Peyer's patch (tissue), 4 donors: ENCODE measurements around the gene ZNF558. TPM values are rescaled to one million over a fixed set of nuclear protein-coding genes. Genes with fewer than 3 reads are reported as not detected.

Source experiments
- DNase-seq, 3 donors: peaks; one replicate each; pipeline ENCODE4 v3.0.0-alpha.2; 2017 to 2019
- H3K27ac ChIP-seq, 4 donors: fragments of 200-600 bp; sonication (generic); one replicate each; pipeline ENCODE4 v1.5.1; 2016 to 2019
- H3K27me3 ChIP-seq, 2 donors: fragments of 200-600 bp; sonication (generic); one replicate each; pipeline ENCODE4 v1.5.1; 2019
- H3K36me3 ChIP-seq, 3 donors: fragments of 200-600 bp; sonication (generic); one replicate each; pipeline ENCODE4 v1.5.1; 2016 to 2019
- H3K4me1 ChIP-seq, 4 donors: fragments of 200-600 bp; sonication (generic); one replicate each; pipeline ENCODE4 v1.5.1; 2016 to 2019
- H3K4me3 ChIP-seq, 4 donors: fragments of 200-600 bp; sonication (generic); 1 replicate in 3 of 4; 2 replicates in 1 of 4; pipeline ENCODE4 v1.5.1; 2016 to 2019; ENCODE audit warnings: mild to moderate bottlenecking in 1 of 4
- H3K9me3 ChIP-seq, 4 donors: fragments of 200-600 bp; sonication (generic); one replicate each; pipeline ENCODE4 v1.5.1; 2016 to 2019; ENCODE audit warnings: mild to moderate bottlenecking in 1 of 4
- CTCF ChIP-seq, 6 experiments: fragments of 450-650 bp in 4 of 6; fragments of 200-600 bp in 2 of 6; sonication (generic) in 1 of 6; IDR thresholded peaks; one replicate each; pipeline ENCODE4 v1.5.1; 2017 to 2019; ENCODE audit warnings: antibody characterized with exemption in 6 of 6, mild to moderate bottlenecking in 3 of 6, moderate library complexity in 1 of 6
- POLR2A ChIP-seq, 2 donors: fragments of 450-650 bp; IDR thresholded peaks; one replicate each; pipeline ENCODE4 v1.5.1; 2017; ENCODE audit warnings: antibody characterized with exemption in 2 of 2, mild to moderate bottlenecking in 2 of 2, moderate library complexity in 2 of 2
- total RNA-seq, 4 donors: library from RNA; depleted of rRNA; stranded (reverse); fragments of >200 nt; gene quantifications; one replicate each; pipeline ENCODE4 v1.1.0, GENCODE V29; 2016

The ZNF558 gene
- total RNA-seq, 4 donors from 2014 or later = 18.0 to 38.5 (median 30.2) TPM

GRCh38 chr19:8835446-8835845 lies 3.3 kb upstream of the ZNF558 start:
- no peak overlapping the region for H3K27ac ChIP-seq
- H3K27me3 ChIP-seq = no peaks in the 10 kb centered on the region
- H3K4me3 ChIP-seq = no peak overlapping the region
- H3K4me1 ChIP-seq = peaks cover 0 to 6% (median 0%) of the 10 kb centered on the region in 4 donors
- DNase-seq = no peak
- peaks cover 0 to 2% (median 0%) of the 10 kb centered on the region in 3 donors for H3K36me3 ChIP-seq
- no peaks in the 10 kb centered on the region for H3K9me3 ChIP-seq
- TF ChIP-seq CTCF (IDR thresholded peaks at IDR 0.05) (no peak), POLR2A (IDR thresholded peaks at IDR 0.05) (no peak)

- TF ChIP-seq CTCF (IDR thresholded peaks at IDR 0.05) = no peak
- no peak for TF ChIP-seq POLR2A (IDR thresholded peaks at IDR 0.05)
- Histone ChIP-seq H3K4me1 (peaks cover 0 to 6% (median 0%) of the 10 kb centered on the region in 4 donors), H3K27ac (peak overlapping the region; percentile 92 to 97 (median 94)), H3K9me3 (no peaks in the 10 kb centered on the region), H3K27me3 (no peaks in the 10 kb centered on the region), H3K36me3 (peaks cover 0 to 12% (median 0%) of the 10 kb centered on the region in 3 donors), H3K4me3 (peak overlapping the region; percentile 80 to 94 (median 84))
- no peak for DNase-seq
Measured at GRCh38 chr19:8831832-8832131, 322 bp downstream of the ZNF558 start.

- Histone ChIP-seq H3K4me3 (peak overlapping the region; percentile 80 to 94 (median 84)), H3K9me3 (no peaks in the 10 kb centered on the region), H3K27me3 (no peaks in the 10 kb centered on the region), H3K4me1 (peaks cover 0 to 6% (median 0%) of the 10 kb centered on the region in 4 donors), H3K27ac (peak overlapping the region in 3 of 4 donors; percentile 92 to 97 (median 93)), H3K36me3 (peaks cover 0 to 14% (median 0%) of the 10 kb centered on the region in 3 donors)
- no peak for DNase-seq
- TF ChIP-seq POLR2A (IDR thresholded peaks at IDR 0.05) (no peak), CTCF (IDR thresholded peaks at IDR 0.05) (no peak)
Measured at GRCh38 chr19:8831373-8831772, 731 bp downstream of the ZNF558 start.

- H3K4me1 ChIP-seq = peaks cover 0 to 6% (median 0%) of the 10 kb centered on the region in 4 donors
- peaks cover 0 to 40% (median 0%) of the 10 kb centered on the region in 3 donors for H3K36me3 ChIP-seq
- H3K27me3 ChIP-seq = no peaks in the 10 kb centered on the region
- DNase-seq = no peak
- no peak overlapping the region for H3K27ac ChIP-seq
- H3K4me3 ChIP-seq = no peak overlapping the region
- no peaks in the 10 kb centered on the region for H3K9me3 ChIP-seq
- TF ChIP-seq POLR2A (IDR thresholded peaks at IDR 0.05) (no peak), CTCF (IDR thresholded peaks at IDR 0.05) (no peak)
Measured at GRCh38 chr19:8827277-8827676, 4.8 kb downstream of the ZNF558 start.

- no peak for DNase-seq
- H3K36me3 ChIP-seq = peaks cover 0 to 49% (median 0%) of the 10 kb centered on the region in 3 donors
- no peaks in the 10 kb centered on the region for H3K9me3 ChIP-seq
- H3K27me3 ChIP-seq = no peaks in the 10 kb centered on the region
- no peak overlapping the region for H3K4me3 ChIP-seq
- H3K27ac ChIP-seq = no peak overlapping the region
- TF ChIP-seq POLR2A (IDR thresholded peaks at IDR 0.05) (no peak), CTCF (IDR thresholded peaks at IDR 0.05) (no peak)
- peaks cover 0 to 3% (median 0%) of the 10 kb centered on the region in 4 donors for H3K4me1 ChIP-seq
Measured at GRCh38 chr19:8826371-8826770, 5.7 kb downstream of the ZNF558 start.

GRCh38 chr19:8821748-8822241 lies 10.3 kb downstream of the ZNF558 start:
- TF ChIP-seq CTCF (IDR thresholded peaks at IDR 0.05) (no peak), POLR2A (IDR thresholded peaks at IDR 0.05) (no peak)
- Histone ChIP-seq H3K36me3 (peaks cover 0 to 82% (median 4%) of the 10 kb centered on the region in 3 donors), H3K4me1 (no peaks in the 10 kb centered on the region)

More at GRCh38 chr19:8821748-8822241, 10.3 kb downstream of the ZNF558 start:
- no peak overlapping the region for H3K4me3 ChIP-seq
- DNase-seq = no peak
- H3K27me3 ChIP-seq = no peaks in the 10 kb centered on the region
- no peak overlapping the region for H3K27ac ChIP-seq
- H3K9me3 ChIP-seq = peaks cover 0 to 29% (median 4%) of the 10 kb centered on the region in 4 donors
